DMS 273 (cell line): ENCODE data around the gene SPECC1L.
A peak's percentile ranks its signal among the peaks of the same experiment; 100 is the strongest.

ENCODE experiments used
- DNase-seq: peaks from one replicate; lab custom pipeline; 2025; ENCODE audit not compliant: unreplicated experiment; lab: John Stamatoyannopoulos, UW

The SPECC1L gene

DNA sequence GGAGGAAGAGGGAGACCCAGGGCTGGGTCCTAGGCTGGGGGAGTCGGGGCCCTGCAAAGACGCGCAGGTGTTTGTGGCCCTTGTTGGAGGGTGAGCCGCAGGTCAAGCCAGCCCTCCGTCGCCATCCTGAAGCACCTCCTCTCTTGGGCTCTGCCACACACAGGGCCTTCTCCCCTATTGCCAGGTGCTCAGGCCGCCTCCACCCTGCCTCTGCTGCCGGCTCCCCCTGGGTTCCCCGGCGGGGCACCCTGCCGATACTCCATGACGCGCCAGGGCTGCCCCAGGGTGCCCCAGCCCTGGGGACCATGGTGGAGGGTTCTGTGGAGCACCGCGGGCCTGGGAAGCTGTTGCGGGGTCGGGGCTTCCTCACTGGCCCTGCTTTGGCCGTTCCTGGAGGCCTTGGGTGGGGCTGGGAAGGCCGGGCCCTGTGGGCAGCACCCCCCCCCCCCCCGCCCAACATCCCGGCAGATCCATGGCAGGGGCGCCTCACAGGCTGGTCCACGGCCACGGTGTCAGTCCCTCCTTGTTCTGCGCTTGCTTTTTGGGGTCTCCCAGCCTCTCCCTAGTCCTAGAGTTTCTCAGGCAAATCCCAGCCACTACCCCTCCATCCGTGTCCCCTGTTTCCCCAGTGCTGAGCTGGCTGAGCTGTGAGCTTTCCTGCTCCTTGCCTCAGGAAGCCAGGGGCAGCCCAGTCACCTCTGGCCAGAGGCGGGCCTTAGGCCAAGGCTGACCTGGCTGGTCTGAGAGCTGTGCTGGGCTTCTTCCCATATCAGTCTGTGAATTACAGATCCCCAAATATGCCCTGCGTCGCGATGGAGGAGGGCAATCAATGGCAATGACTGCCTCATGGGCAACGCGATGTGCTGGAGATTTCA is 154.5 kb downstream of the SPECC1L start:
- no peak for DNase-seq

- DNase-seq: no peak
These were observed 155.8 kb downstream of the SPECC1L start for GRCh38 chr22:24426436-24426835.

DNA sequence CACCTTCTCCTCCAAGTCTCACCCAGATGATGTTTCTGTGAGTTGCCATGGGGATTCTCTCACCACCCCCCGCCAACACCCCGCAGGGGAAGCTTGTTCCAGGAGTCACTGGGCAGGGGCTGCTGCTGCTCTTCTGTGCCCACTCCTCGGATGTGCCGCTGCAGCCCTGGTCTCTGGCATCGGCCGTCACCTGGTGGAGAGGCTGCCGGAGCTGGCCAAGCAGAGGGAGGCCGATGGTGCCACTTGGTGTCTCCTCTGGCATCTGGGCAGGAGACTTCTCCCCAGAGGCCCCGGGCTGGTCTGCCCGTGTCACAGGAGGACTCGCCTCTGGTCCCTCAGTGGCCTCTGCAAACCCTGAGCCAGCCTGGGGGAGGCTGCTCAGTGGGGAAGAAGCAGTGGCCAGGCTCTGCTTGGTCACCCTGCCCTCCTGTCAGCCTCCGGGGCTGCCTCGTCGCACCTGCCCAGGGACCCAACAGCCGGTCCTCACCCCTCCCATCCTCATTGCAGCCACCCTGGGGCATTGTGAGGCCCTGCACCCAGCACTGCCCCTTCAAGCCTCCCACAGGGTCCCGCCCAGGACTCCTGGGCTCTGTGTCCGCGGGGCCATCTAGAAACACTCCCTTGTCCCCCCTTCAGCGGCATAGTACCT is 156.3 kb downstream of the SPECC1L start:
- DNase-seq: no peak

GRCh38 chr22:24427500-24428164 is 157.0 kb downstream of the SPECC1L start, which contains the start of gene ADORA2A:
ADORA2A (plus strand) TSS chr22:24427599; CDS start chr22:24433405, 5,806 bp downstream.
- DNase-seq: peak; percentile 21

DNA sequence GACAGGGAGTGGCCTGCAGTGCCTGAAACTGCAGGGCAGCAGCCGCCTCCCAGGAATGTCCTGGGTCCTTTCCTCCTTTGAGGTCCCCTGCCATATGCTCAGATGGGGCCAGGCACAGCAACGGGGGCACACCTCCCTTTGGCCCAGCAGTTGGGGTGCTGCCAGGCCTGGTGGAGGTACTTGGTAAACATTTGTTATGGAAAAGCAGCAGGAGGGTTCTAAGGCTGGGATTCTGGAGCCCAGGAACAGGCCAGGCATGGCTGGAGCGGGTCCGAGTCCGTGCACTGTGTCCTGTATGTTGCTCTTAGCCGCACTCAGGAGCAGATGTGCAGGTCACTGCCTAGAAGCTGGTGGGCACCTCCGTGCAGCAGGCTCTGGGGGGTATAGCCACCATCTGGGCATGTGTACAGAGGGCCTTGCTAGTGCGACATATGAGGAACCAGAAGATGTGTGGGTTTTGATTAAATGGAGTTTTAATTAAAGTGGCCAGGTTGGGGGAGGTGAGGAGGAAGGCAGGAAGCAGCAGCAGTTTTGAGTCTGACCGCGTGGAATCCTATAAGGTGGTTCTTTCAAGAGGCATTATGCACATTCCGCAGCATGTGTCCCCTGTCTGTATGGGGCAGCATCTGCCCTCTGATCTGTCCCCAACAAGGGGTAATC is 158.2 kb downstream of the SPECC1L start:
- DNase-seq: peak; percentile 88

GRCh38 chr22:24429411-24430365 is 159.1 kb downstream of the SPECC1L start:
- DNase-seq: peak; percentile 88

- DNase-seq: peak; percentile 40
These were observed 160.0 kb downstream of the SPECC1L start for GRCh38 chr22:24430431-24431308.

GRCh38 chr22:24431309-24432034 is 160.8 kb downstream of the SPECC1L start:
- peak; percentile 40 for DNase-seq

DNA sequence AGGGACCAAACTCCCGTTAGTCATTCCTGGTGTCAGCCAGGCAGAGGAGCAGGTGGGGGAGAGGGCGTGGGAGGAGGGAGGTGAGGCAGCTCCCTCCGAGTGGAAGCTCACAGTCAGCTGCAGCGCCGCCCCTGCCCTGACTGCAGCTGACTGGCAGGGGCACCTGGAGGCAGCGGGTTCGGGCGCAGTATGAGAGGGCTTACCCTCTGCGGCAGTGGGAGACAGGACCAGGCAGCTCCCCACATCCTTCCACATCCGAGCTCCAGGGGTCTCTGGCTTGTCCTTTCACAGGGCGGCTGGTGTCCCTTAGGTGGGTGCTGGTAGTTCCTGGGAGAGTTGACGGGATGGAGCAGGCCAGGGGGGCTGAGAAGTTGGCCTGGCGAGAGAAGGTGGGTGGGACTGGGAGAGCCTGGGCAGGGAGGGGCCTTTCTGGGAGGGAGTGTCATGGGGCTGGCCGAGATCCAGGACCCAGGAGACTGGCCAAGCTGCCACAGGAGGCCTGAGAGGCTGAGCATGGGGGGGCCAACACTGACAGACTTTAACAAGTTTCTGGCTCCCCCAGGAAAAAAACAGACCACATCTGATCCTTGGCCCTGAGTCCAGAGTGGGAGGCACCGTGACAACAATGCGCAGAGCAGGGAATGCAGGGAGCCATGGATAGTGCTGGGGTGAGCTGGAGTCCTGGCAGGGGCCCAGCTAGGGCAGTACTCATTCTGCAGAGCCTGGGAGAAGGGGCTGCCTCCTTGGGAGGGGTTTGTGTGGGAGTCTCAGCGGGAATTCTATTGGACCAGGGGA is 161.6 kb downstream of the SPECC1L start:
- peak; percentile 86 for DNase-seq

DNA sequence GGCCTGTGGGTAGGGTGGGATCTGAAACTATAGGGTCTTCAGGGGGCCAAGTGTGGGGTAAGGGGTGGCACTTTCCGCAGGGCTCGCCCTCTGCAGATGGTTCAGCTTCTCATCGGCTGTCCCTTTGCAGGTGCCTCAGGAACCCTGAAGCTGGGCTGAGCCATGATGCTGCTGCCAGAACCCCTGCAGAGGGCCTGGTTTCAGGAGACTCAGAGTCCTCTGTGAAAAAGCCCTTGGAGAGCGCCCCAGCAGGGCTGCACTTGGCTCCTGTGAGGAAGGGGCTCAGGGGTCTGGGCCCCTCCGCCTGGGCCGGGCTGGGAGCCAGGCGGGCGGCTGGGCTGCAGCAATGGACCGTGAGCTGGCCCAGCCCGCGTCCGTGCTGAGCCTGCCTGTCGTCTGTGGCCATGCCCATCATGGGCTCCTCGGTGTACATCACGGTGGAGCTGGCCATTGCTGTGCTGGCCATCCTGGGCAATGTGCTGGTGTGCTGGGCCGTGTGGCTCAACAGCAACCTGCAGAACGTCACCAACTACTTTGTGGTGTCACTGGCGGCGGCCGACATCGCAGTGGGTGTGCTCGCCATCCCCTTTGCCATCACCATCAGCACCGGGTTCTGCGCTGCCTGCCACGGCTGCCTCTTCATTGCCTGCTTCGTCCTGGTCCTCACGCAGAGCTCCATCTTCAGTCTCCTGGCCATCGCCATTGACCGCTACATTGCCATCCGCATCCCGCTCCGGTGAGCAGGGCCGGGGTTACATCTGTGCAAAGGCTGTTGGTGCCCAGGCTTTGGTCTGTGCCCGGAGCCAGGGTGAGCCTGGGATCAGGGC is 162.6 kb downstream of the SPECC1L start:
- peak; percentile 16 for DNase-seq

GRCh38 chr22:24433828-24434470 is 163.3 kb downstream of the SPECC1L start:
- no peak for DNase-seq

DNA sequence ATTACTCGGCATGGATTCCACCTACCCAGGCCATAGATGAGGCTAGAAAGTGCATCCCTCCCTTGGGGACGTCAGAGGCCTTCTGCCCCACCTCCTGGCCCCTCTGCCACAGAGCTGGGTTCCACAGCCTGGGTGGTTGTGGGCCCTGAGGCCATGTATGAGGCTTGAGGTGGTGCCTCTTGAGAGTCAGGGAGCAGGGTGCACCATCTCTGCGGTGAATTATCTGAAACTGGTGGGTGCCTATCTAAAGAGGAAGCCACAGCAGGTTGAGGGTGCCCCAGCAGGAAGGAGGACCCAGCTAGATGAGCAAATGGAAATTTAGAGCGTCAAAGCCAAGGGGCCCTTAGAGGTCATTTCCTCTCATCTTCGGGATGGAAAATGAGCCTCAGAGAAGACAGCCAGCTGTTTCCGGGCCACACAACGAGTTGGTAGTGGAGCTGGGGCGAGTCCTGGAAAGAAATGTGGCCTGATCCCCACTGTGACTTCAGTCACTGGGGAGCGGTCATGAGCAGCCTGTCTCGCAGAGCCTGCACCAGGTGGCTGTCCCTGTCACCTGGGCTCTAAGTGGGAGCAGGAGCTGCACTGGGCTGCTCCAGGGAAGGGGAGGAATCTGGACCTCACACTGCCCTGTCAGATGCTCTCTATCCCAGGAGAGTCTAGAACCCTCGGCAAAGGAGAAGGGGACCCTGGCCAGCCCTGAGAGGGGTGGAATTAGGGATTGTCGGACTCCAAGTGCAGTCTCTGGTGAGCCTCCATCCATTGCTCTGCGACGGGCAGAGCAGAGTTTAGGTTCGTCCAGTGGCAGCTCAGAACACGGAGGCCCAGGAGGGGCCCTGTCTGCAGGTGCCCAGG is 164.1 kb downstream of the SPECC1L start:
- DNase-seq: no peak

DNA sequence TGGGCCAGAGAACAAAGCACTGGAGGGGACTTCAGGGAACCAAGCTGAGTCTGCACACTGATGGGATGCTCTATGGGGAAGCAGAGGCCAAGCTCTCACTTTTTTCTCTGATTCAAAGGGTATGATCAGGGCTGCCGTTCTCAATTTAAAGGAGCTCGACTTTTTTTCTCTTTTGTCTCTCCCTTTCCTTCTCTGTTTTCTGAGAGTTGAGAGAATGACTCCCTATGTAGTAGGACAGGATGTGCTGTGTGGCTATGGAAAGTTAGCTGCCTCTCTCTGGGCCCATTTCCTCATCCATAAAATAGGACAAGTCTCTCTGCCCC is 164.7 kb downstream of the SPECC1L start:
- DNase-seq: no peak

DNA sequence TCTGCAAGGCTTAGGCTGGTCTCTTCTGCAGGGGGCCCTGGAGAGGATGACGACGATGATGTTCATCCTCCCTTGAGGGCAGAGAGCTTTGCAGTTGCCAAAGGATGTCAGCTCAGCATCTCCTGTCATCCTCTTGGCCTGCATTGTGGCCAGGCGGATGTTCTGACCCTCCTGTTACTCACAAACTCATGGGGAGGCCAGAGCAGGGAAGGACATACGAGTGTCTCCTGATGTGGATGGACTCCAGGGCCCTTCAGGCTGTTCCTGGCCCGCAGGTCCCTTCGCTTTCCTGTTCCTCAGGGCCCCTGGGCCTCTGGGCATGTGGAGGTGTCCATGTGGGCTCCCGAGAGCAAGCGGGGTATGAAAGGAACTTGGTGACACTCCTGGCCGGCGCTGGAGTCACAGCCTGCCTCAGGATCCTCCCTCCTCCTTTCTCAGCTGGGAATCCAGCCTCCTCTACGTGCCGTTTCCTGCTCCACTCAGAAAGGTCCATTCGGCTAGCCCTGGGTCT is 165.3 kb downstream of the SPECC1L start:
- DNase-seq: no peak

GRCh38 chr22:24436553-24436952 is 165.9 kb downstream of the SPECC1L start:
- DNase-seq: no peak
